ENCODE data around the gene NID1.

DNA sequence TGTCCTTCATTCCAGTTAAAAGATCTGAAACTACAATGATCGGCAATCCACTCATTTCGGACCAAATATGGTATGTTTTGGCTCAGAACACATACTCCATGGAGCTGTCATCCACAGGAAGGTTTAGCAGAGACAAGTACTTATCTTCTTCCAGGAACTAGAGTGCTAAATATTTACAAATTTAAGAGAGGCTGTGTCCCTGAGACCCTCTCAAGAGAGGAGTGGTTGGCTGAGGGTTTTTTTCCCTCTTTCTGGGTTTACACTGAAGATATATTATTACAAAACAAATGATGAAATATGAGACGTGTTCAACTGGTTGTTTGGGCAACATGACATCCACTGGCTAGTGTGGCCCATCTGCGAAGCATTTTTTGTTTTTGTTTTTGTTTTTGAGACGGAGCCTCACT, 25.9 kb upstream of the NID1 start:
- TF ChIP-seq, protein P1, sequence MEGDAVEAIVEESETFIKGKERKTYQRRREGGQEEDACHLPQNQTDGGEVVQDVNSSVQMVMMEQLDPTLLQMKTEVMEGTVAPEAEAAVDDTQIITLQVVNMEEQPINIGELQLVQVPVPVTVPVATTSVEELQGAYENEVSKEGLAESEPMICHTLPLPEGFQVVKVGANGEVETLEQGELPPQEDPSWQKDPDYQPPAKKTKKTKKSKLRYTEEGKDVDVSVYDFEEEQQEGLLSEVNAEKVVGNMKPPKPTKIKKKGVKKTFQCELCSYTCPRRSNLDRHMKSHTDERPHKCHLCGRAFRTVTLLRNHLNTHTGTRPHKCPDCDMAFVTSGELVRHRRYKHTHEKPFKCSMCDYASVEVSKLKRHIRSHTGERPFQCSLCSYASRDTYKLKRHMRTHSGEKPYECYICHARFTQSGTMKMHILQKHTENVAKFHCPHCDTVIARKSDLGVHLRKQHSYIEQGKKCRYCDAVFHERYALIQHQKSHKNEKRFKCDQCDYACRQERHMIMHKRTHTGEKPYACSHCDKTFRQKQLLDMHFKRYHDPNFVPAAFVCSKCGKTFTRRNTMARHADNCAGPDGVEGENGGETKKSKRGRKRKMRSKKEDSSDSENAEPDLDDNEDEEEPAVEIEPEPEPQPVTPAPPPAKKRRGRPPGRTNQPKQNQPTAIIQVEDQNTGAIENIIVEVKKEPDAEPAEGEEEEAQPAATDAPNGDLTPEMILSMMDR (IDR thresholded peaks at IDR 0.05; ENCODE audit: poor library complexity, severe bottlenecking): no peak
- no peak for TF ChIP-seq EP300 (conservative IDR thresholded peaks at IDR 0.05; ENCODE audit: poor library complexity, severe bottlenecking)
- TF ChIP-seq EZH2 (IDR thresholded peaks at IDR 0.05; ENCODE audit: borderline replicate concordance, insufficient read depth, low read length, poor library complexity, severe bottlenecking): no peak
